Gastroesophageal sphincter (tissue), 4 donors: ENCODE measurements around the gene RINL. TPM values are rescaled to one million over a fixed set of nuclear protein-coding genes. Genes with fewer than 3 reads are reported as not detected.

Experiments
- ATAC-seq: fragments of 150-250 bp; one replicate; pipeline ENCODE4 v1.9.1; 2016; ENCODE audit warnings: mild to moderate bottlenecking, moderate library complexity
- H3K27ac ChIP-seq, 4 donors: fragments of 200-600 bp; sonication (generic) in 3 of 4; 1 replicate in 3 of 4; 2 replicates in 1 of 4; pipeline ENCODE4 v1.5.1; 2016 to 2019
- H3K27me3 ChIP-seq: fragments of 200-600 bp; sonication (generic); one replicate; pipeline ENCODE4 v1.5.1; 2019
- H3K36me3 ChIP-seq, 2 donors: fragments of 200-600 bp; sonication (generic); one replicate each; pipeline ENCODE4 v1.5.1; 2019; ENCODE audit warnings: control low read depth in 1 of 2
- H3K4me1 ChIP-seq, 3 donors: fragments of 200-600 bp; sonication (generic); 1 replicate in 2 of 3; 2 replicates in 1 of 3; pipeline ENCODE4 v1.5.1; 2016 to 2019; ENCODE audit warnings: control low read depth in 2 of 3
- H3K4me3 ChIP-seq, 2 donors: fragments of 200-600 bp; sonication (generic); one replicate each; pipeline ENCODE4 v1.5.1; 2019; ENCODE audit warnings: mild to moderate bottlenecking in 1 of 2, moderate library complexity in 1 of 2
- H3K9me3 ChIP-seq, 3 donors: fragments of 200-600 bp; sonication (generic); one replicate each; pipeline ENCODE4 v1.5.1; 2017 to 2019; ENCODE audit warnings: control low read depth in 2 of 3
- EP300 ChIP-seq: sonication (generic); formaldehyde crosslinking; IDR thresholded peaks from one replicate; pipeline ENCODE4 v1.6.1; 2017; ENCODE audit warnings: antibody characterized with exemption, mild to moderate bottlenecking
- POLR2A ChIP-seq, 2 donors: fragments of 450-650 bp; IDR thresholded peaks; one replicate each; pipeline ENCODE4 v1.6.1; 2017; ENCODE audit warnings: antibody characterized with exemption in 2 of 2, mild to moderate bottlenecking in 2 of 2, moderate library complexity in 1 of 2
- POLR2AphosphoS5 ChIP-seq: sonication (generic); formaldehyde crosslinking; IDR thresholded peaks from one replicate; pipeline ENCODE4 v1.6.1; 2017; ENCODE audit warnings: antibody characterized with exemption
- WGBS, 2 donors: methylation state at CpG; one replicate each; pipeline ENCODE4 v1.1.5; 2018; ENCODE audit warnings: low coverage in 1 of 2; 5-methylcytosine and 5-hydroxymethylcytosine counted together
- total RNA-seq, 4 donors: library from RNA; depleted of rRNA; stranded (reverse); fragments of >200 nt; gene quantifications; one replicate each; pipeline ENCODE4 v1.1.0, GENCODE V29; 2016
- TF ChIP-seq, protein P1 (sequence below), 4 experiments: fragments of 200-600 bp in 2 of 4; fragments of 450-650 bp in 2 of 4; sonication (generic) in 1 of 4; IDR thresholded peaks; one replicate each; pipeline ENCODE4 v1.5.1; 2017 to 2019; ENCODE audit warnings: antibody characterized with exemption in 4 of 4, mild to moderate bottlenecking in 2 of 4, moderate library complexity in 2 of 4

RINL gene
- total RNA-seq, 4 donors from 2014 or later, result 1.2 to 8.2 (median 4.1) TPM

- no peak for TF ChIP-seq POLR2AphosphoS5
- Histone ChIP-seq H3K9me3 (no peaks in the 10 kb centered on the region), H3K27me3 (no peaks in the 10 kb centered on the region), H3K27ac (peak overlapping the region in 3 of 4 donors; percentile 15 to 48 (median 38)), H3K4me3 (no peak overlapping the region), H3K36me3 (peaks cover 0 to 100% of the 10 kb centered on the region in 2 donors), H3K4me1 (peaks cover 0 to 56% (median 0%) of the 10 kb centered on the region in 3 donors)
- WGBS, 2 donors, result 60% methylated on average over 1 of the region's 5 CpGs; no CpG with 5 or more reads in 1 of the 2 donors
- ATAC-seq, result no peak
These were observed 37.5 kb downstream of the RINL start for GRCh38 chr19:38840583-38840968.

DNA sequence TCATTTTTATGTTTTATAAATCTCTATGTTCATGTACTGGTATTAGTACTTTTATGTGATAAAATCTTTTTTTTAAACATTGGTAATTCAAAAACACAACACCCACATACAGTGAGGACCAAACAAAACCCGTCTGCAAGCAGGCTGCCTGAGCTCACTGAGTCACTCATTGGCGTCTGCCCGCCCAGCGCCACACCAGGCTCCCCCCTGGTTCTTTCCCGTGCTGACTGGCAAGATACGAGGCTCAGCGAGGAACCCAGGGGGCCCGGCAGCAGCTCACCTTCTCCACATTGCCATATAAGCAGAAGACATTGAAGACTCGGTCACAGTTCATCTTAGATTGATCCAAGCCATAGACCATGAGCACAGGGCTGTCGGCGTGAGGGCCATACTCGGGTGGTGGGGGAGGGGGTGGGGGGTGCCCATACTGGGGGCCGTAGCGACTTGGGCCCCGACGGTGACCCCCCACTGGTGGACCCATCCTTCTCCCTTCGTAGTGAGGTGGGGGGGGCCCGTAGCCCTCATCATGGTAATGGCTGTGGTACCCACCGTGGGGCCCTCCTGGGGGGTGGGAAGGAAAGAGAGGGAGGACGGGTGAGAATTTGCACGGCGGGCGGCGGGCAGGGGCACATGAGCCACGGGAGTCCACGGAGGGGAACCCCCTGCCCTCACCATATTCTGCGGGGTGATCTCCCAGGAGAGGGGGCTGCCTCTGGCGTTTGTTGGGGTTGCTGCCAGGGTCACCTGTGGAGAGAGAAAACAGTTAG is 38.1 kb downstream of the RINL start:
- 60 to 76% methylated on average over 5 to 7 of the region's 28 CpGs for WGBS, 2 donors
- no peak overlapping the region for H3K4me3 ChIP-seq
- ATAC-seq, result no peak
- no peaks in the 10 kb centered on the region for H3K9me3 ChIP-seq
- H3K27me3 ChIP-seq, result no peaks in the 10 kb centered on the region
- peaks cover 0 to 100% of the 10 kb centered on the region in 2 donors for H3K36me3 ChIP-seq
- TF ChIP-seq, protein P1, sequence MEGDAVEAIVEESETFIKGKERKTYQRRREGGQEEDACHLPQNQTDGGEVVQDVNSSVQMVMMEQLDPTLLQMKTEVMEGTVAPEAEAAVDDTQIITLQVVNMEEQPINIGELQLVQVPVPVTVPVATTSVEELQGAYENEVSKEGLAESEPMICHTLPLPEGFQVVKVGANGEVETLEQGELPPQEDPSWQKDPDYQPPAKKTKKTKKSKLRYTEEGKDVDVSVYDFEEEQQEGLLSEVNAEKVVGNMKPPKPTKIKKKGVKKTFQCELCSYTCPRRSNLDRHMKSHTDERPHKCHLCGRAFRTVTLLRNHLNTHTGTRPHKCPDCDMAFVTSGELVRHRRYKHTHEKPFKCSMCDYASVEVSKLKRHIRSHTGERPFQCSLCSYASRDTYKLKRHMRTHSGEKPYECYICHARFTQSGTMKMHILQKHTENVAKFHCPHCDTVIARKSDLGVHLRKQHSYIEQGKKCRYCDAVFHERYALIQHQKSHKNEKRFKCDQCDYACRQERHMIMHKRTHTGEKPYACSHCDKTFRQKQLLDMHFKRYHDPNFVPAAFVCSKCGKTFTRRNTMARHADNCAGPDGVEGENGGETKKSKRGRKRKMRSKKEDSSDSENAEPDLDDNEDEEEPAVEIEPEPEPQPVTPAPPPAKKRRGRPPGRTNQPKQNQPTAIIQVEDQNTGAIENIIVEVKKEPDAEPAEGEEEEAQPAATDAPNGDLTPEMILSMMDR (IDR thresholded peaks at IDR 0.05), result no peak
- TF ChIP-seq POLR2A (IDR thresholded peaks at IDR 0.05) (no peak), POLR2AphosphoS5 (no peak), EP300 (no peak)
- peak overlapping the region in 3 of 4 donors; percentile 15 to 48 (median 17) for H3K27ac ChIP-seq
- peaks cover 0 to 56% (median 0%) of the 10 kb centered on the region in 3 donors for H3K4me1 ChIP-seq

- Histone ChIP-seq H3K27me3 (no peaks in the 10 kb centered on the region), H3K4me3 (no peak overlapping the region), H3K4me1 (peaks cover 0 to 52% (median 0%) of the 10 kb centered on the region in 3 donors), H3K36me3 (peaks cover 0 to 96% of the 10 kb centered on the region in 2 donors), H3K9me3 (no peaks in the 10 kb centered on the region), H3K27ac (peak overlapping the region in 3 of 4 donors; percentile 8 to 31 (median 14))
- no peak for TF ChIP-seq EP300
- no peak for TF ChIP-seq POLR2A (IDR thresholded peaks at IDR 0.05)
- TF ChIP-seq, protein P1 (IDR thresholded peaks at IDR 0.05), result no peak
- no peak for TF ChIP-seq POLR2AphosphoS5
- WGBS, 2 donors, result 43 to 76% methylated on average over 1 to 10 of the region's 12 CpGs
- no peak for ATAC-seq
These were observed 38.9 kb downstream of the RINL start for GRCh38 chr19:38838986-38839761.

DNA sequence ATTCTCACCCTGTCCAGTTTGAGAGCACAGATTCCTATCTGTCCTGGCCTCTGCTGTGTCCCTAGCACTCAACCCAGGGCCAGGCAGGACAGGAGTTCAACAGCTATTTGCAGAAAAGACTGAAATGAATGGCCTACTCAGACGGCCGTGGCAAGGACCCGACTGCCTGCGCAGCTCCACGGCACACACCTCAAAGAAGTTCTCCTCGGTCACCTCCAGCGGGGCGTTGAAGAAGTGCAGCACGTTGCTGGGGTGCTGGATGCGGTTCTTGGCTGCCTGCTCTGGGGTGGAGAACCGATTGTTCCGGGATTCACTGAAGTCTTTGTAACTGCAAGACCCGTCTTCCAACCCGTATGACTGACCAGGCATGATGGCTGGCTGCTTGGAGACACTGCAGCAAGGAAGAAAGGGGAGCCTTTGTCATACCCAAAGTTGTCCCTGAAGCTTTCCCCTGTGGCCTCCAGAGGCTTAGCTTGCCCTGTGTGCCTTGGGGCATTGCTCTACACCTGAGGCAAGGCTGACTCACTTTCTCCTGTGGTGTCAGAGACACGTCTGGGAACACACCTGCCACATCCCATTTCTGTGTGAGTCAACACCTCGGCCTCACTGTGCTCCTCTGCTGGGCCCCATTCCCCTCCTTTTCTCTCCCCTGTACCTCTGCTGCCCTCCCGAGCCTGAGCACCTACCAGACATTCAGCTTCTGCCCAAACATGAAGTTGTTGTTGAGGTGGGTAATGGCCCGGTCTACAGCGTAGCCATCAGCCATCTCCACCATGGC is 39.7 kb downstream of the RINL start:
- Histone ChIP-seq H3K4me1 (peaks cover 0 to 44% (median 0%) of the 10 kb centered on the region in 3 donors), H3K27ac (peak overlapping the region in 3 of 4 donors; percentile 8 to 38 (median 31)), H3K4me3 (no peak overlapping the region), H3K36me3 (peaks cover 0 to 88% of the 10 kb centered on the region in 2 donors), H3K27me3 (no peaks in the 10 kb centered on the region), H3K9me3 (no peaks in the 10 kb centered on the region)
- WGBS, 2 donors, result 60 to 92% methylated on average over 3 to 6 of the region's 19 CpGs
- ATAC-seq, result no peak
- TF ChIP-seq EP300 (no peak), POLR2AphosphoS5 (no peak), POLR2A (IDR thresholded peaks at IDR 0.05) (no peak)
- TF ChIP-seq, protein P1 (IDR thresholded peaks at IDR 0.05), result no peak

- peaks cover 0 to 81% of the 10 kb centered on the region in 2 donors for H3K36me3 ChIP-seq
- peak overlapping the region in 1 of 4 donors; percentile 38 for H3K27ac ChIP-seq
- TF ChIP-seq POLR2AphosphoS5, result no peak
- no peak overlapping the region for H3K4me3 ChIP-seq
- H3K27me3 ChIP-seq, result no peaks in the 10 kb centered on the region
- H3K4me1 ChIP-seq, result peaks cover 0 to 42% (median 0%) of the 10 kb centered on the region in 3 donors
- no peak for ATAC-seq
- 88 to 93% methylated on average over 3 to 4 of the region's 7 CpGs for WGBS, 2 donors
- H3K9me3 ChIP-seq, result no peaks in the 10 kb centered on the region
These were observed 40.4 kb downstream of the RINL start for GRCh38 chr19:38837656-38838121.
